Upper lobe of left lung (tissue), 6 donors: ENCODE results near the gene C6orf15. TPM values are rescaled to one million over a fixed set of nuclear protein-coding genes. Genes with fewer than 3 reads are reported as not detected.

Source experiments
- ATAC-seq, 2 donors: fragments of 200-7000 bp; cut with Tn5 transposase; one replicate each; pipeline ENCODE4 v1.9.1; 2022; ENCODE audit warnings: mild to moderate bottlenecking in 2 of 2, moderate library complexity in 2 of 2; ENCODE audit not compliant: low FRiP score in 2 of 2
- DNase-seq, 2 donors: peaks; one replicate each; pipeline ENCODE4 v3.0.0-alpha.2; 2019 to 2020
- H3K27ac ChIP-seq, 4 donors: fragments of 200-600 bp; sonication (generic); one replicate each; pipeline ENCODE4 v1.5.1; 2016 to 2019
- H3K27me3 ChIP-seq, 4 donors: fragments of 200-600 bp; sonication (generic); one replicate each; pipeline ENCODE4 v1.5.1; 2017 to 2019
- H3K36me3 ChIP-seq, 4 donors: fragments of 200-600 bp; sonication (generic); one replicate each; pipeline ENCODE4 v1.5.1; 2016 to 2019
- H3K4me1 ChIP-seq, 4 donors: fragments of 200-600 bp; sonication (generic); one replicate each; pipeline ENCODE4 v1.5.1; 2018 to 2019
- H3K4me3 ChIP-seq, 4 donors: fragments of 200-600 bp; sonication (generic); one replicate each; pipeline ENCODE4 v1.5.1; 2017 to 2019; ENCODE audit warnings: mild to moderate bottlenecking in 2 of 4, moderate library complexity in 1 of 4
- H3K9me3 ChIP-seq, 4 donors: fragments of 200-600 bp; sonication (generic); one replicate each; pipeline ENCODE4 v1.5.1; 2018 to 2019
- CTCF ChIP-seq, 6 experiments: fragments of 450-650 bp in 4 of 6; fragments of 200-600 bp in 2 of 6; sonication (generic) in 2 of 6; IDR thresholded peaks; one replicate each; pipeline ENCODE4 v1.5.1; 2016 to 2019; ENCODE audit warnings: antibody characterized with exemption in 6 of 6
- EP300 ChIP-seq, 4 donors: sonication (generic); formaldehyde crosslinking; IDR thresholded peaks; one replicate each; pipeline ENCODE4 v1.5.1; 2017; ENCODE audit warnings: antibody characterized with exemption in 4 of 4, control low read depth in 2 of 4
- POLR2A ChIP-seq, 4 donors: fragments of 450-650 bp; IDR thresholded peaks; one replicate each; pipeline ENCODE4 v1.5.1; 2016 to 2017; ENCODE audit warnings: antibody characterized with exemption in 4 of 4, mild to moderate bottlenecking in 2 of 4
- POLR2AphosphoS5 ChIP-seq, 2 donors: sonication (generic); formaldehyde crosslinking; IDR thresholded peaks; one replicate each; pipeline ENCODE4 v1.5.1; 2017; ENCODE audit warnings: antibody characterized with exemption in 2 of 2
- WGBS, 2 donors: methylation state at CpG; one replicate each; pipeline ENCODE4 v1.1.5; 2017 to 2018; 5-methylcytosine and 5-hydroxymethylcytosine counted together
- total RNA-seq, 6 donors: library from RNA; depleted of rRNA in 4 of 6; stranded (reverse); fragments of >200 nt in 4 of 6; gene quantifications; one replicate each; pipeline versions ENCODE4 v1.1.0 to v1.2.1, GENCODE V29; 2016 to 2021
- donor health status: DM: no; HTN: no; CAD: no; lungs with moderate emphysema.
- donor health status: DM: no; HTN: yes; CAD: no; lungs with severe emphysema.

C6orf15 gene
- total RNA-seq, 6 donors from 2014 or later = not detected

GRCh38 chr6:31152781-31153180 is 40.4 kb upstream of the C6orf15 start:
- WGBS, 2 donors = 95 to 98% methylated on average over 7 of the region's 7 CpGs
- Histone ChIP-seq H3K4me1 (peaks cover 5 to 7% (median 6%) of the 10 kb centered on the region in 4 donors), H3K36me3 (peaks cover 0 to 38% (median 10%) of the 10 kb centered on the region in 4 donors), H3K4me3 (no peak overlapping the region), H3K27me3 (no peaks in the 10 kb centered on the region), H3K9me3 (no peaks in the 10 kb centered on the region), H3K27ac (no peak overlapping the region)
- ATAC-seq = no peak
- no peak for DNase-seq
- no peak for TF ChIP-seq CTCF (IDR thresholded peaks at IDR 0.05)
- TF ChIP-seq EP300 (IDR thresholded peaks at IDR 0.05) = no peak
- TF ChIP-seq POLR2A (IDR thresholded peaks at IDR 0.05) = no peak
- no peak for TF ChIP-seq POLR2AphosphoS5 (IDR thresholded peaks at IDR 0.05)

DNA sequence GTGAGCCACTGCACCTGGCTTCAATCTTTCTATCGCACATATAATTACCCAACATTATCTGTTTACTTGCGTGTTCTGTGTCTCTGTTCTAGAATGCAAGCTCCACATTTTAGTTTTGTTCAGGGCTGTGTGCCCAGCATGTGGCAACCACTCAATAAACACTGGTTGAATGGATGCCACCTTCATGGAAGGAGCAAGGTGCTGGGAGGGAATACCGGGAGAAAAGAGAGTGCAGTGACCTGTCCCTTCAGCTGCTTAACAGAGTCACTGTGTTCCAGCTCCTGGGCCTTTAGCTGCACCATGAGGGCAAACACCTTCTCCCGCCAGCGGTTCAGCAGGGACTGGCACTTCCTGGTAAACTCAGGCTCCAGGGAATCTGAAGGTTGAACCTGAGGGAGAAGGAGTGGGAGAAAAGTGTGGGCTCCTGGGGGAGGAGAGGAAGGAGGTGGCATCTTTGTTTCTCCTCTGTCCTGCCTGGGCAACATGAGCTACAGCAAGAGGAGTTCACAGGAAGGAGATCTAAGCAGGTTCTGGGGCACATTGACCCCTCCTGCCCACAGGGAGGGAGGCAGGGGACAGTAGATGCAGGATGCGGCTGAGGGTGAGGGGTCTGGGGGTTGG is 37.6 kb upstream of the C6orf15 start:
- Histone ChIP-seq H3K27ac (no peak overlapping the region), H3K27me3 (no peaks in the 10 kb centered on the region), H3K4me1 (no peaks in the 10 kb centered on the region), H3K4me3 (no peak overlapping the region), H3K36me3 (peaks cover 0 to 36% (median 11%) of the 10 kb centered on the region in 4 donors), H3K9me3 (no peaks in the 10 kb centered on the region)
- DNase-seq (no peak), ATAC-seq (no peak)
- 90 to 99% methylated on average over 5 to 6 of the region's 6 CpGs for WGBS, 2 donors
- TF ChIP-seq CTCF (IDR thresholded peaks at IDR 0.05) = no peak
- TF ChIP-seq EP300 (IDR thresholded peaks at IDR 0.05) = no peak
- no peak for TF ChIP-seq POLR2AphosphoS5 (IDR thresholded peaks at IDR 0.05)
- TF ChIP-seq POLR2A (IDR thresholded peaks at IDR 0.05) = no peak

- TF ChIP-seq POLR2A (IDR thresholded peaks at IDR 0.05) = no peak
- no peak for TF ChIP-seq CTCF (IDR thresholded peaks at IDR 0.05)
- Histone ChIP-seq H3K4me3 (no peak overlapping the region), H3K9me3 (no peaks in the 10 kb centered on the region), H3K27me3 (no peaks in the 10 kb centered on the region), H3K27ac (no peak overlapping the region), H3K4me1 (peaks cover 0 to 6% (median 2%) of the 10 kb centered on the region in 4 donors), H3K36me3 (peaks cover 0 to 24% (median 16%) of the 10 kb centered on the region in 4 donors)
- no peak for DNase-seq
- ATAC-seq = no peak
- WGBS, 2 donors = 94 to 96% methylated on average over 10 of the region's 10 CpGs
Observed at GRCh38 chr6:31145386-31145785, 33.0 kb upstream of the C6orf15 start.

DNA sequence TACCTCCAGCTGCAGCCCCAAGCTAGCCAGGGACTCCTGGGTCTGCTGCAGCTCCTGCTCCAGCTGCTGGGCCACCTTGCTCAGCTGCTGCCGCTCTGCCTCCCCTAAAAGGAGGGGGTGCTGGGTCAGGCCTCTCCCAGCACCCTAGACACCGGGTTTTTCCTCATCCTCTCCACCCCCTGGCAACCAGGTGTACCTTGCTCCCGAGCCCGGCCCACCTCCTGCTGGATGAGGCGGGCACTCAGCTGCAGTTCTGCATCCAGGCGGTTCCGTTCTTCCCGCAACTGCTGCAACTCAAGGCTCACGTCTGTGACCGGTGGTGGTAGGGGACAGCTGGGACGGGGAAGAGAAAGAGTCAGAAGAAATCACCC is 32.6 kb upstream of the C6orf15 start:
- Histone ChIP-seq H3K4me1 (peaks cover 0 to 6% (median 2%) of the 10 kb centered on the region in 4 donors), H3K27me3 (no peaks in the 10 kb centered on the region), H3K27ac (no peak overlapping the region), H3K9me3 (no peaks in the 10 kb centered on the region), H3K4me3 (no peak overlapping the region), H3K36me3 (peaks cover 0 to 20% (median 14%) of the 10 kb centered on the region in 4 donors)
- TF ChIP-seq EP300 (IDR thresholded peaks at IDR 0.05) (no peak), POLR2AphosphoS5 (IDR thresholded peaks at IDR 0.05) (no peak), POLR2A (IDR thresholded peaks at IDR 0.05) (no peak), CTCF (IDR thresholded peaks at IDR 0.05) (no peak)
- 85 to 89% methylated on average over 5 to 11 of the region's 11 CpGs for WGBS, 2 donors
- ATAC-seq (no peak), DNase-seq (no peak)
